ENCODE results near the gene PAX2.

Gene PAX2

DNA sequence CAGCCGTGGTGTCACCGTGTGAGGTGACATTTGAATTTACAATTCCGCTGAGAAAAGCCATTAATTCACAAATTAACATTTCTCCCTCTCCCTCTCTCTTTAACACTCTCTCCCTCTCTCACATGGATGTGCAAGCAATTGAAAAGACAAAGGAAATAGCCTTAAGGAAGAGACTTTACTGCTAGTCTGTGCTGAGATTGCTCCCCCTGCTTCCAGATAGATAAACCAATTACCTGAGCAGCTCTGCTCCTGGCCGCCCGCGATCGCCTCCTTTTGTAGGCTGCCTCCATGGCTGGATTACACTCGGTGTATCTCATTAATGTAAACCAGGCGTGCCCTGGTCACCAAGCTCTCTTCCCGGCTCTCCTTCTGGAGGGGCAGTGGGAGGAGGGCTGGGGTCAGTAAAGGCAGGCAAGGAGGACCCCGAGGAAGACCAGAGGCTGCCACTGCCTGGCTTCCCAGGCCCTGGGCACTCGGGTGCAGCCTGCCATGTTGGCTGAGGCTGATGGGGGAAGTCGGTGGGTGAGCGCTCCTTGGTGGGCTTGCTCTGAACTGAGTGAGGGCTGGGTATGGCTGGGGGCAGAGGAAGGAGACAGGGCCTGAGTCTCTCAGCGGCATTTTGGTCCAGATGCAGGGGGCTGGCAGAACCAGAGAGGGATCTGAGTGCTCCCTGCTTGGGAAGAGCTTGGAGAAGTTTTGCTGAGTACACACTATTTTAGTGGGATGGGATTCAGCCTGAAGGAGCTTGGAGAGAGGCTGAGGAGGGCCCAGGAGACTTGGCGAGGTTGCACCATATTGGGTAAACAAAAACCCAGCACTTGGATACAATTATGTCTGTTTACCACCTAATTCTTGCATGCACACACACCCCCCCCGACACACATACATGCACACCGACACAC is 42.9 kb downstream of the PAX2 start:
- TF ChIP-seq, protein P1, sequence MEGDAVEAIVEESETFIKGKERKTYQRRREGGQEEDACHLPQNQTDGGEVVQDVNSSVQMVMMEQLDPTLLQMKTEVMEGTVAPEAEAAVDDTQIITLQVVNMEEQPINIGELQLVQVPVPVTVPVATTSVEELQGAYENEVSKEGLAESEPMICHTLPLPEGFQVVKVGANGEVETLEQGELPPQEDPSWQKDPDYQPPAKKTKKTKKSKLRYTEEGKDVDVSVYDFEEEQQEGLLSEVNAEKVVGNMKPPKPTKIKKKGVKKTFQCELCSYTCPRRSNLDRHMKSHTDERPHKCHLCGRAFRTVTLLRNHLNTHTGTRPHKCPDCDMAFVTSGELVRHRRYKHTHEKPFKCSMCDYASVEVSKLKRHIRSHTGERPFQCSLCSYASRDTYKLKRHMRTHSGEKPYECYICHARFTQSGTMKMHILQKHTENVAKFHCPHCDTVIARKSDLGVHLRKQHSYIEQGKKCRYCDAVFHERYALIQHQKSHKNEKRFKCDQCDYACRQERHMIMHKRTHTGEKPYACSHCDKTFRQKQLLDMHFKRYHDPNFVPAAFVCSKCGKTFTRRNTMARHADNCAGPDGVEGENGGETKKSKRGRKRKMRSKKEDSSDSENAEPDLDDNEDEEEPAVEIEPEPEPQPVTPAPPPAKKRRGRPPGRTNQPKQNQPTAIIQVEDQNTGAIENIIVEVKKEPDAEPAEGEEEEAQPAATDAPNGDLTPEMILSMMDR (IDR thresholded peaks at IDR 0.05; ENCODE audit: poor library complexity, severe bottlenecking): no peak
- Histone ChIP-seq H3K4me1 (ENCODE audit: insufficient read depth, poor library complexity, severe bottlenecking) (no peaks in the 10 kb centered on the region), H3K9me3 (ENCODE audit: severe bottlenecking) (no peaks in the 10 kb centered on the region), H3K27ac (ENCODE audit: poor library complexity, severe bottlenecking) (no peak overlapping the region), H3K4me3 (ENCODE audit: severe bottlenecking) (no peak overlapping the region), H3K27me3 (ENCODE audit: insufficient read depth, poor library complexity, severe bottlenecking) (peaks cover 19% of the 10 kb centered on the region), H3K36me3 (ENCODE audit: low read depth) (no peaks in the 10 kb centered on the region)
- no peak for DNase-seq (ENCODE audit: low spot score)
- no peak for ATAC-seq (ENCODE audit: low read depth)

DNA sequence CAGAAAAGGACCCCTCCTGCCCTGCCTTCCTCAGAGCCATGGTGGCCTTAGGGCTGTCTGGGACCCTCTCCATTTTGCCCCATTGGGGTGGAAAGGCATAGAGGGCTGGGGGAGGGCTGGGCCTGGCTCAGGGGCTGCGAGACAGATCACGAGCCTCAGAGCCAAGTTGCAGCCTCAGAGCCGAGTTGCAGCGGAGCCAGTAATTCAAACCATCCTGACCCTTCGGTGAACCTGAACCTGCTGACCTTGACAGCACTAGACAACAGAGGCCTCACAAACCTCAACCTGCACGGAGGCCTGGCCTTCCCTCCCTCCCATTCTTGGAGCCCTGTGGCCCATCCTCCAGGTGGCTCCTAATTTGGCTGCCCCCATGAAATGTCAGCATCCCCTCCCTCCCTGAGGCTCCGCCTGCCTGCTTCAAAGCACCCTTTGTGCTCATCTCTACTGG is 45.4 kb downstream of the PAX2 start:
- no peak overlapping the region for H3K27ac ChIP-seq (ENCODE audit: poor library complexity, severe bottlenecking)
- DNase-seq (ENCODE audit: low spot score): no peak
- no peak for ATAC-seq (ENCODE audit: low read depth)
- H3K4me1 ChIP-seq (ENCODE audit: insufficient read depth, poor library complexity, severe bottlenecking): no peaks in the 10 kb centered on the region
- no peak overlapping the region for H3K4me3 ChIP-seq (ENCODE audit: severe bottlenecking)
- H3K36me3 ChIP-seq (ENCODE audit: low read depth): no peaks in the 10 kb centered on the region
- TF ChIP-seq, protein P1 (IDR thresholded peaks at IDR 0.05; ENCODE audit: poor library complexity, severe bottlenecking): no peak
- no peaks in the 10 kb centered on the region for H3K9me3 ChIP-seq (ENCODE audit: severe bottlenecking)
- peaks cover 26% of the 10 kb centered on the region for H3K27me3 ChIP-seq (ENCODE audit: insufficient read depth, poor library complexity, severe bottlenecking)

- H3K4me1 ChIP-seq (ENCODE audit: insufficient read depth, poor library complexity, severe bottlenecking): no peaks in the 10 kb centered on the region
- DNase-seq (ENCODE audit: low spot score) (no peak), ATAC-seq (ENCODE audit: low read depth) (no peak)
- no peaks in the 10 kb centered on the region for H3K36me3 ChIP-seq (ENCODE audit: low read depth)
- TF ChIP-seq, protein P1 (IDR thresholded peaks at IDR 0.05; ENCODE audit: poor library complexity, severe bottlenecking): no peak
- no peak overlapping the region for H3K27ac ChIP-seq (ENCODE audit: poor library complexity, severe bottlenecking)
- peaks cover 31% of the 10 kb centered on the region for H3K27me3 ChIP-seq (ENCODE audit: insufficient read depth, poor library complexity, severe bottlenecking)
- no peaks in the 10 kb centered on the region for H3K9me3 ChIP-seq (ENCODE audit: severe bottlenecking)
- H3K4me3 ChIP-seq (ENCODE audit: severe bottlenecking): no peak overlapping the region
Measured at GRCh38 chr10:100791369-100792058, 46.1 kb downstream of the PAX2 start.

DNA sequence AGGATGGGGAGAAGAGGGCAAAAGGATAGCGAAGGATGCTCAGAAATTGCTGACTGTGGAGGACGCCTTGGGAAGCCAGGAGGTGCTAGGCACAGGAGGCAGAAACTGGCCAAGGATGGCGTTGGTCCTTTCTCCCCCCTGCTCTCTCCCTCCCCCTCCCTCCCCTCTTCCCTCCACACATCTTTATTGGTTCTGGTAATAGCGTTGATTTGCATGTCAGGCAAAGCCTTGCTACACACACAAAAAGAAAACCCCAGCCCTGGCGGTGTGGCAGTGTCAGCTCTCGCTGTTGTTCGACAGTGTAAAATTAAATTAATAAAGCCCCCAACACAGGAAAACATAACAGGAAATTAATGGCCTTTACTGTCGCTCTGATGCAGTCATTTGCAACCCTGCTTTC is 47.2 kb downstream of the PAX2 start:
- no peak for ATAC-seq (ENCODE audit: low read depth)

More for the DNA sequence above, 47.2 kb downstream of the PAX2 start:
- no peak for DNase-seq (ENCODE audit: low spot score)
- no peak overlapping the region for H3K27ac ChIP-seq (ENCODE audit: poor library complexity, severe bottlenecking)
- H3K4me3 ChIP-seq (ENCODE audit: severe bottlenecking): no peak overlapping the region
- TF ChIP-seq, protein P1 (IDR thresholded peaks at IDR 0.05; ENCODE audit: poor library complexity, severe bottlenecking): no peak
- no peaks in the 10 kb centered on the region for H3K9me3 ChIP-seq (ENCODE audit: severe bottlenecking)
- no peaks in the 10 kb centered on the region for H3K4me1 ChIP-seq (ENCODE audit: insufficient read depth, poor library complexity, severe bottlenecking)
- H3K36me3 ChIP-seq (ENCODE audit: low read depth): no peaks in the 10 kb centered on the region
- peaks cover 33% of the 10 kb centered on the region for H3K27me3 ChIP-seq (ENCODE audit: insufficient read depth, poor library complexity, severe bottlenecking)

All from RWPE2 (cell line).